ENCODE data around the gene GPRC5C. TPM values are rescaled to one million over a fixed set of nuclear protein-coding genes. Genes with fewer than 3 reads are reported as not detected.

Gene GPRC5C
- polyA plus RNA-seq, 2 of the 4 experiments (the other 2 are of a cell fraction) = 36.5 to 49.2 TPM

GRCh38 chr17:74433421-74434121 is 1.7 kb downstream of the GPRC5C start:
- peak overlapping the region in 1 of 2 experiments; percentile 95; a peak in 3 of 6 replicates for H3K27ac ChIP-seq
- ChIA-PET CTCF (interaction anchor here (1.2 to 6.6 kb wide), 7 partner anchors 13 to 133 kb away, joined by 3 to 85 read pairs (median 13); no protein-coding TSS in a partner anchor), POLR2A (interaction anchor here (1.0 kb wide), 1 partner anchor 20 kb away, joined by 3 read pairs; no protein-coding TSS in a partner anchor)
- no peak for DNase-seq (ENCODE audit: low read depth in 1 of 2, low spot score in 1 of 2)
- peak overlapping the region; percentile 91 for H3K4me2 ChIP-seq
- peaks cover 24% of the 10 kb centered on the region for H3K4me1 ChIP-seq
- no peak overlapping the region for H3K4me3 ChIP-seq
- 92% methylated on average over 17 of the region's 17 CpGs for WGBS (ENCODE audit: missing lambda C conversion rate)
- peaks cover 20% of the 10 kb centered on the region for H3K9me3 ChIP-seq
- no peak for ATAC-seq
- FAIRE-seq = no peak
- no peak for TF ChIP-seq BHLHE40 (IDR thresholded peaks at IDR 0.05; ENCODE audit: low read depth, low read length)
- no peak for TF ChIP-seq HOXA7 (CRISPR knock-in tag; IDR thresholded peaks at IDR 0.05)
- no peak for TF ChIP-seq FOSL2 (IDR thresholded peaks at IDR 0.05)
- no peak for TF ChIP-seq FOSL2 (CRISPR knock-in tag; IDR thresholded peaks at IDR 0.05)
- TF ChIP-seq, protein P1, sequence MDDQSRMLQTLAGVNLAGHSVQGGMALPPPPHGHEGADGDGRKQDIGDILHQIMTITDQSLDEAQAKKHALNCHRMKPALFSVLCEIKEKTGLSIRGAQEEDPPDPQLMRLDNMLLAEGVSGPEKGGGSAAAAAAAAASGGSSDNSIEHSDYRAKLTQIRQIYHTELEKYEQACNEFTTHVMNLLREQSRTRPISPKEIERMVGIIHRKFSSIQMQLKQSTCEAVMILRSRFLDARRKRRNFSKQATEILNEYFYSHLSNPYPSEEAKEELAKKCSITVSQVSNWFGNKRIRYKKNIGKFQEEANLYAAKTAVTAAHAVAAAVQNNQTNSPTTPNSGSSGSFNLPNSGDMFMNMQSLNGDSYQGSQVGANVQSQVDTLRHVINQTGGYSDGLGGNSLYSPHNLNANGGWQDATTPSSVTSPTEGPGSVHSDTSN (IDR thresholded peaks at IDR 0.05) = no peak
- TF ChIP-seq FOXS1 (CRISPR knock-in tag; IDR thresholded peaks at IDR 0.05) = no peak

DNA sequence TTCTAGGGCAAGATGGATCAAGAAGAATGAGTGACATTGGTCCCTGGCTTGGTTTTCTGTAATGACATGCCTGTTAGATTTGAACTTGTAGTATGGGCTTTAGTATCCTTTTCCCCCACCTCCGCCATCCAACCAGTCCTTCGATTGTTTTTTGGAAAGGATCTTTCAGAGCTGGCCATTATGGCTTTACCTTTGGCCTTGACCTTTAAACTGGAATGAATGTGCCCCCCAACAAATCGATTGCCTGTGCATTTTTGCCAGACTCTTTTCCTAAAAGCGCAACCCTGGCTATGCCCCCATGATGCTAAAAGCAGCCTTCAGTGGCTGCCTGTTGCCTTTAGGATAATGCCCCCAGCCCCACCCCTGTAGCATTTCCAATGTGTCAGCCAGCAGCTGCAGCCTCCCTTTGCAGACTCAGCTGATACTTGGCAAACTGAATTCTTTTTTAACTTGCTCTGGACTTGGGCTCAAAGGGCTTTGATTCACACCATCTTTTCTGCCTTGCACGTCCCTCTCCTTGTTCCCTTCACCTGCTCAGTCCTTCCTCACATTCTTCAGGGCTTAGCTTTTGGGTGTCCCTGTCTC is 4.0 kb downstream of the GPRC5C start:
- WGBS (ENCODE audit: missing lambda C conversion rate) = 74% methylated on average over 5 of the region's 5 CpGs
- H3K27ac ChIP-seq = no peak overlapping the region
- no peak overlapping the region for H3K4me3 ChIP-seq
- POLR2A ChIA-PET = no interaction called here
- DNase-seq (ENCODE audit: low read depth in 1 of 2, low spot score in 1 of 2) (no peak), FAIRE-seq (no peak), ATAC-seq (no peak)
- peaks cover 13% of the 10 kb centered on the region for H3K4me1 ChIP-seq
- no peak overlapping the region for H3K4me2 ChIP-seq
- peaks cover 31% of the 10 kb centered on the region for H3K9me3 ChIP-seq
- CTCF ChIA-PET = interaction anchor here (1.0 to 6.6 kb wide), 11 partner anchors 10 to 309 kb away, joined by 3 to 85 read pairs (median 9); no protein-coding TSS in a partner anchor
- TF ChIP-seq CBX8 (IDR thresholded peaks at IDR 0.05) (no peak), JUNB (IDR thresholded peaks at IDR 0.05) (no peak), E2F6 (IDR thresholded peaks at IDR 0.05; ENCODE audit: borderline replicate concordance, low read depth) (no peak)

GRCh38 chr17:74437702-74438101 is 5.8 kb downstream of the GPRC5C start:
- H3K27ac ChIP-seq = no peak overlapping the region
- no peak for ATAC-seq
- FAIRE-seq = no peak
- 65% methylated on average over 3 of the region's 3 CpGs for WGBS (ENCODE audit: missing lambda C conversion rate)
- peaks cover 18% of the 10 kb centered on the region for H3K4me1 ChIP-seq
- peak in 1 of 2 experiments; percentile 43 for DNase-seq (ENCODE audit: low read depth in 1 of 2, low spot score in 1 of 2)
- ChIA-PET CTCF (interaction anchor here (0.6 to 6.6 kb wide), 14 partner anchors 9 to 168 kb away, joined by 3 to 85 read pairs (median 4); partner anchors contain the start of gene BTBD17), POLR2A (interaction anchor here (0.6 kb wide), 1 partner anchor 639 kb away, joined by 4 read pairs; no protein-coding TSS in a partner anchor)
- peaks cover 31% of the 10 kb centered on the region for H3K9me3 ChIP-seq
- no peak overlapping the region for H3K4me2 ChIP-seq
- H3K4me3 ChIP-seq = no peak overlapping the region
- no peak for TF ChIP-seq CBX2 (IDR thresholded peaks at IDR 0.05; ENCODE audit: borderline replicate concordance, low read depth)
- TF ChIP-seq RFX5 (IDR thresholded peaks at IDR 0.05) = no peak
- TF ChIP-seq CTCF (IDR thresholded peaks at IDR 0.05) = peak; percentile 50
- no peak for TF ChIP-seq NFE2L2 (conservative IDR thresholded peaks at IDR 0.05; ENCODE audit: low read length)
- TF ChIP-seq E2F6 (IDR thresholded peaks at IDR 0.05; ENCODE audit: borderline replicate concordance, low read depth) = no peak
- no peak for TF ChIP-seq RCOR1 (IDR thresholded peaks at IDR 0.05; ENCODE audit: low read depth, low read length)
- peak in 1 of 2 experiments; percentile 52; a peak in 2 of 5 replicates for TF ChIP-seq RAD21 (conservative IDR thresholded peaks at IDR 0.05 in 1 of 2, IDR thresholded peaks at IDR 0.05 in 1 of 2)
- no peak for TF ChIP-seq HMGXB4 (CRISPR knock-in tag; IDR thresholded peaks at IDR 0.05; ENCODE audit: borderline replicate concordance)
